Hematopoietic multipotent progenitor cell treated with erythropoietin and hydrocortisone succinate and interleukin-3 and kit ligand, for 4 days (in vitro differentiated cells): ENCODE data around the gene PGM1.
"Not testable (repeated sequence)": the region's sequence is repeated elsewhere in the genome, so short reads cannot be mapped to it uniquely, and the experiment has no call there.

ENCODE experiments used
- DNase-seq: peaks from one replicate; pipeline ENCODE4 v3.0.0-alpha.2; 2015

The PGM1 gene

GRCh38 chr1:63593303-63593885, at the start of gene PGM1:
TSS of gene PGM1 (plus strand) at chr1:63593411. CDS start at chr1:63593489, 78 bp downstream.
- DNase-seq, result peak; percentile 87

GRCh38 chr1:63545780-63546179, 47.4 kb upstream of the PGM1 start:
- DNase-seq, result no peak

- no peak for DNase-seq
Measured at GRCh38 chr1:63547621-63548294, 45.5 kb upstream of the PGM1 start.

- no peak for DNase-seq
Measured at GRCh38 chr1:63548303-63548702, 44.9 kb upstream of the PGM1 start.

GRCh38 chr1:63548877-63549276, 44.3 kb upstream of the PGM1 start:
- no peak for DNase-seq

- no peak for DNase-seq
Measured at GRCh38 chr1:63555480-63555879, 37.7 kb upstream of the PGM1 start.

GRCh38 chr1:63557365-63557987, 35.7 kb upstream of the PGM1 start:
- DNase-seq, result peak; percentile 75

- DNase-seq, result no peak
Measured at GRCh38 chr1:63559357-63559756, 33.9 kb upstream of the PGM1 start.

- DNase-seq, result no peak
Measured at GRCh38 chr1:63563745-63564144, 29.5 kb upstream of the PGM1 start.

GRCh38 chr1:63569068-63569467, 24.1 kb upstream of the PGM1 start:
- no peak for DNase-seq

- no peak for DNase-seq
Measured at GRCh38 chr1:63569640-63570316, 23.4 kb upstream of the PGM1 start.

GRCh38 chr1:63572686-63573085, 20.5 kb upstream of the PGM1 start:
- not testable (repeated sequence) for DNase-seq

GRCh38 chr1:63574203-63574796, 18.9 kb upstream of the PGM1 start:
- DNase-seq, result not testable (repeated sequence)

GRCh38 chr1:63575340-63575826, 17.8 kb upstream of the PGM1 start:
- peak; percentile 67 for DNase-seq

- DNase-seq, result not testable (repeated sequence)
Measured at GRCh38 chr1:63586326-63586725, 6.9 kb upstream of the PGM1 start.

- no peak for DNase-seq
Measured at GRCh38 chr1:63590166-63590560, 3.0 kb upstream of the PGM1 start.

GRCh38 chr1:63592536-63593302, 492 bp upstream of the PGM1 start:
- peak; percentile 80 for DNase-seq

GRCh38 chr1:63593886-63594605, 835 bp downstream of the PGM1 start:
- peak; percentile 91 for DNase-seq

- DNase-seq, result no peak
Measured at GRCh38 chr1:63595435-63595834, 2.2 kb downstream of the PGM1 start.

GRCh38 chr1:63599799-63600198, 6.6 kb downstream of the PGM1 start:
- DNase-seq, result no peak

- DNase-seq, result no peak
Measured at GRCh38 chr1:63600248-63600647, 7.0 kb downstream of the PGM1 start.

GRCh38 chr1:63601061-63601460, 7.8 kb downstream of the PGM1 start:
- DNase-seq, result peak; percentile 46
